GM21576 (cell line): ENCODE data around the gene CDK2AP2.

Source experiments
- ATAC-seq: cut with Tn5 transposase; IDR thresholded peaks from one replicate; pipeline ENCODE4 v1.9.1; 2021; ENCODE audit warnings: mild to moderate bottlenecking, moderate library complexity; ENCODE audit not compliant: unreplicated experiment

The CDK2AP2 gene

DNA sequence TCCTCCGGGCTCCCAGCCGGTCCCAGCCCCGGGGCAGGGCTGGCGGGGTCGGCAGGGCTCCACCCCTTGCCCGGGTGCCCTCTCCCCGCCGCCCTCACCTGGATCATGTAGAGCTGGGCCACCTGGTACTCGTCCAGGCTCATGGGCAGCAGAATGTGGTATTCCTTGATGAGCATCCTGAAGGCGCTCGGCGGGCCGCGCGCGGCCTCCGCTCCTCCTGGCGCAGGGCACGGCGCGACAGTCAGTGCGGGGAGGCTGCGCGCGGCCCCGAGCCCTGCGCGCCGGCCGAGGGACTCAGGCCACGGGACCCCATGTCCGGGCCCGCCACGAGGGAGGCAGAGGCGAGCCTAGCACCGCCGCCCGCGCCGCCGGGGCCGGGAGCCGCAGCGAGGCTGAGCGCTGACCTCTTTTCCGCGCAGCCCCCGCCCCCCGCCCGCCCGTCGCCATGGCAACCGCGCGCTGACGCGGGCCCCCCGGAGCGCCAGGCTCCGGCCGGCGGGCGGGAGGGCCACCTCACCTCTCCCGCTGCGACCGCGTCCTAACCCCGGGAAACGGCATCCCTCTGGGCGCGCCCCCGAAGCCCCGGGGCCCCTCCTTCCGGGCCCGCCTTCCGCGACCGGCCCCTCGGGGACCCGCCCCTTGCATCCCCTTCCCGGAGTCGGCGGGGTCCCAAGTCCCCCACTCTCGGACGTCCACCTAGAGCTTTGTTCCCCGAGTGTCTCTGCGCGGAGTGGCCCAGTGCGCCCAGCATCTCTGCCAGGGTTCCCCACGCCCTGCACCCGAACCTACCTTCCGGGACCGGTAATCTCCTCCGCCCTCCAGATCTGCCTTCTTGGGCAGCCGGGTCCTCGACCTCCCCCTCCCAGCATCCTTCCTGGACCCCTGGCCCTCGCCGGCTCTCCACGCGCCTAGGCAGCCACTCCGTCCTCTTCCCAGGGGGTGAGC, 3.7 kb downstream of the CDK2AP2 start:
- ATAC-seq: no peak

- no peak for ATAC-seq
Measured at GRCh38 chr11:67503119-67504004, 4.6 kb downstream of the CDK2AP2 start.

- ATAC-seq: no peak
Measured at GRCh38 chr11:67502328-67502979, 5.5 kb downstream of the CDK2AP2 start.

GRCh38 chr11:67501854-67502253, 6.1 kb downstream of the CDK2AP2 start:
- no peak for ATAC-seq

DNA sequence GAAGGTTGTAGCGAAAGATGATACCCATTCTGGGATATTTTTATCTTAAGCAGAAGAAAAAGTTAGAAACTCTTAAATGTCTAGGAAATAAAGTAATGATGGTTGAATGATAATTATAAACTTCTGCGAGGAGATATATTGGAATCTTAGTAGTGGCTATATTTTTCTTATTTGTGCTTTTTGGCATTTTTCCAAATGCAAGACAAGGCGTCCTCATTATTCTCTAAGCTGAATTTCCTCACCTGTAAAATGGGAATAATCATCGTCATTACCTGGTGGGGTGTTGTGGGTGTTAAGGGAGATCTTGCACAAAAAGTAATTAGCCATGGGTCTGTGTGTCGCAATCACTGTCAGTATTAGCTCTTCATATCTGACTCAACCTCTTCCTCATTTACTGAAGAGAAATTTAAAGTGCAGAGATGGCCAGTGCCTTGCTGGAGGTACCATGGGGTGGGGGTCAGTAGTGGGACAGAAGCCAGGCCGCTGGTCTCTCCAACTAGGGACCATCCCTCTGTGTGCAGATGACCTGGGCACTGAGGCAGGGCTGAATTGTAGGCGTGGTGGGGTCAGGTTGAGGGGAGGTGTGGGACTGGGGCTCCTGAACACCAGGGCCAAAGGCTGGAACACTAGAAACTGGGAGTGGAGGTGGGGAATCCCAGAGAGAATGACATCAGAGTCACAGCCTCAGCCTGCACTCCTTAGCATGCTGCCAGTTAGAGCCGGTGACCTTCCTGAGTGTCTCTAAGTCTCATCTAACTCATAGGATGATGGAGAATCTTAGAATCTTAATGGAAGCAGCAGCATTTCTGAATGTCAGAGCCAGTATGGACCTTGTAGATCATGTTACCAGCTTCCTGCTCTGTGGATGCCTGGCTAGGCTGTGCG, 6.9 kb downstream of the CDK2AP2 start:
- ATAC-seq: no peak

- no peak for ATAC-seq
Measured at GRCh38 chr11:67500484-67500821, 7.5 kb downstream of the CDK2AP2 start.

- no peak for ATAC-seq
Measured at GRCh38 chr11:67499808-67500483, 8.0 kb downstream of the CDK2AP2 start.

- ATAC-seq: no peak
Measured at GRCh38 chr11:67498544-67498972, 9.4 kb downstream of the CDK2AP2 start.

GRCh38 chr11:67497656-67498291, 10.2 kb downstream of the CDK2AP2 start:
- ATAC-seq: no peak

GRCh38 chr11:67496113-67496512, 11.8 kb downstream of the CDK2AP2 start:
- no peak for ATAC-seq

- ATAC-seq: no peak
Measured at GRCh38 chr11:67495234-67496005, 12.5 kb downstream of the CDK2AP2 start.

DNA sequence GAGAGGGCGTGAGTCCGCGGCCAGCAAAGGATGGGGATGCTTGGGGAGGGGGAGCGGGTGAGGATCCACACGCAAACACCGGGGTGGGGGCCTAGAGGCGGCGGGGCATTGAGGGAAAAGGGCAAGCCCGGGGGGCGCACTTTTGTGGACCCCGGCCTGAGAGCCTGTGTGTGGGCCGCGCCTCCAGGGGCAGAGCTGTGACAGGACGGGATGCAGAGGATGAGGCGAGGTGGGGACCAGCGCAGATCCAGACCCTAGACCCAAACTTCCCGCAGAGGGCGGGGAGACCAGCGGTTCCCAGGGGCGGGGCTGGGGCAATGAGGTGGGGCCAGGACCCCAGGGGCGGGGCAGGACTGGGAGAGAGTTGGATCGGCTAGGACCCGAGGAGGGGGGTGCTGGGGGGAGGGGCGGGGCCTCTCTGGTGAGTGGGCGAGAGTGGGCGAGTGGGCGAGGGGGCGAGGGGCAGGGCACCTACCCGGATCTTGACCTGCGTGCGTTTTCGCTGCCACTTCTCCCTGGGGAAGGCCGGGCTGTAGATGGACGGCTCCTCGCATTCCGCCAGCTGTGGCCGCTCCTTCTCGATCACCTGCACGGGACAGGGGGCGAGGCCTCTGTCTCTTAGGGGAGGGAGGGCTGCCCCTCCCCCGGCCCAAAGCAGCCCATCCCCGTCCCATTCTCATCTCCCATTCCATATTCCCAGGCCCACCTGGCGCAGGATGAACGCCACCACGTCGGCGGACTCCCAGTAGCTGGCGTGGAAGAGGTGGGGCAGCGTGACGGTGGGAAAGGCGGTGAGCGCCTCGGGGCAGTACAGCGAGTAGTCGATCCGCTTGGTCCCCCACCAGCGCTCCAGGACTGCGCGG, 13.4 kb downstream of the CDK2AP2 start:
- ATAC-seq: no peak

DNA sequence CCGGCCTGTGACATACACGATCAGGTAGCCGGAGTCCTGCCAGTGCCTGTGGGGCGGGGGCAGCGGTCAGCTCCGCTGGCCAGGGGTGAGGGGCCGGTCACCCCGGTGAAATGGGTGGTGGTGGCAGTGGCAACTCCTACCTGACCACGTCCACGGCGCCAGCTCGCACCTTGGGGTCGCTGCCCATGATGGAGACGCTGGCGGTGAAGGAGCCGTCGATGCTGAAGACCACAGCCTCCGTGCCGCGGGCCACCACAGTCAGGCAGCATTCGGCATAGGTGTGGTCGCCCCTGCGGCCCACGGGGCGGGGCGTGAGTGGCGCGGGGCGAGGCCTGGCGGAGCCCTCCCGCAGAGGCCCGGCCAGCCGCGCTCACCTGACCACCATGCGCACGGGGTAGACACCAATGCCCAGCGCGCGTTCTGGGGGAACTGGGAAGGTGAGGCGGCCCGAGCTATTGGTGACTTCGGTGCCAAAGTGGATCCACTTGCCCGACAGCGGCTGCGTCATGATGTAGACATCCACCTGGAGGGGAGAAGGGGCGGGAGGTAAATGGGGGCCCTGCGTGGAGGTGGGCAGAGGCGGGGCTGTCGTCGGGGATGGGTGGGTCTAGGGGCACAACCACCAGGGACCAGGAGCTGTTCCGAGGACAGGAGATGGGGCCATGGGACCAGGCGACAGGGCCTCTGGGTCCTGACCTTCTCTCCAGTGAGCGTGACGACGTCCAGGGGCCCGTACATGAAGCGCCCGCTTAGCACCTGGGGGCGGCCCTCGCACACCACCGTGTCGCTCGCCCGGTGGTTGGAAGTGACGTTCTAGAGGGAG, 14.2 kb downstream of the CDK2AP2 start:
- ATAC-seq: no peak

GRCh38 chr11:67492801-67493547, 15.0 kb downstream of the CDK2AP2 start:
- ATAC-seq: no peak

GRCh38 chr11:67492069-67492727, 15.8 kb downstream of the CDK2AP2 start:
- no peak for ATAC-seq
